Hematopoietic multipotent progenitor cell treated with erythropoietin and hydrocortisone succinate and interleukin-3 and kit ligand, for 6 days (in vitro differentiated cells): Measurements from ENCODE around the gene PPFIA2.
"Not testable (repeated sequence)": the region's sequence is repeated elsewhere in the genome, so short reads cannot be mapped to it uniquely, and the experiment has no call there.

Experiments
- DNase-seq: peaks from one replicate; pipeline ENCODE4 v3.0.0-alpha.2; 2015

The PPFIA2 gene

GRCh38 chr12:81659310-81659709 is 99.8 kb downstream of the PPFIA2 start:
- DNase-seq: not testable (repeated sequence)

GRCh38 chr12:81644503-81644902 is 114.6 kb downstream of the PPFIA2 start:
- DNase-seq: peak; percentile 56

- no peak for DNase-seq
Measured at GRCh38 chr12:81639196-81639595, 120.0 kb downstream of the PPFIA2 start.

- DNase-seq: no peak
Measured at GRCh38 chr12:81633127-81633526, 126.0 kb downstream of the PPFIA2 start.

- DNase-seq: peak; percentile 63
Measured at GRCh38 chr12:81627336-81628189, 131.6 kb downstream of the PPFIA2 start.

- DNase-seq: no peak
Measured at GRCh38 chr12:81626406-81626805, 132.7 kb downstream of the PPFIA2 start.

GRCh38 chr12:81617915-81618314 is 141.2 kb downstream of the PPFIA2 start:
- no peak for DNase-seq

GRCh38 chr12:81615026-81615588 is 144.0 kb downstream of the PPFIA2 start:
- no peak for DNase-seq

GRCh38 chr12:81610955-81611889 is 147.9 kb downstream of the PPFIA2 start:
- peak; percentile 36 for DNase-seq

- no peak for DNase-seq
Measured at GRCh38 chr12:81597928-81598604, 161.1 kb downstream of the PPFIA2 start.

GRCh38 chr12:81596558-81596957 is 162.6 kb downstream of the PPFIA2 start:
- DNase-seq: no peak

- no peak for DNase-seq
Measured at GRCh38 chr12:81591256-81591655, 167.9 kb downstream of the PPFIA2 start.

GRCh38 chr12:81590703-81591102 is 168.4 kb downstream of the PPFIA2 start:
- DNase-seq: not testable (repeated sequence)

GRCh38 chr12:81588235-81589008 is 170.7 kb downstream of the PPFIA2 start:
- no peak for DNase-seq

GRCh38 chr12:81585787-81586186 is 173.4 kb downstream of the PPFIA2 start:
- no peak for DNase-seq

GRCh38 chr12:81573228-81573627 is 185.9 kb downstream of the PPFIA2 start:
- no peak for DNase-seq

GRCh38 chr12:81572411-81572810 is 186.7 kb downstream of the PPFIA2 start:
- DNase-seq: no peak

GRCh38 chr12:81570234-81570633 is 188.9 kb downstream of the PPFIA2 start:
- DNase-seq: no peak

GRCh38 chr12:81564237-81564636 is 194.9 kb downstream of the PPFIA2 start:
- DNase-seq: no peak

GRCh38 chr12:81558031-81558430 is 201.1 kb downstream of the PPFIA2 start:
- DNase-seq: no peak

- DNase-seq: no peak
Measured at GRCh38 chr12:81546811-81547210, 212.3 kb downstream of the PPFIA2 start.

GRCh38 chr12:81543621-81544139 is 215.5 kb downstream of the PPFIA2 start:
- DNase-seq: no peak
